ENCODE data around the gene ITPR1.

DNA sequence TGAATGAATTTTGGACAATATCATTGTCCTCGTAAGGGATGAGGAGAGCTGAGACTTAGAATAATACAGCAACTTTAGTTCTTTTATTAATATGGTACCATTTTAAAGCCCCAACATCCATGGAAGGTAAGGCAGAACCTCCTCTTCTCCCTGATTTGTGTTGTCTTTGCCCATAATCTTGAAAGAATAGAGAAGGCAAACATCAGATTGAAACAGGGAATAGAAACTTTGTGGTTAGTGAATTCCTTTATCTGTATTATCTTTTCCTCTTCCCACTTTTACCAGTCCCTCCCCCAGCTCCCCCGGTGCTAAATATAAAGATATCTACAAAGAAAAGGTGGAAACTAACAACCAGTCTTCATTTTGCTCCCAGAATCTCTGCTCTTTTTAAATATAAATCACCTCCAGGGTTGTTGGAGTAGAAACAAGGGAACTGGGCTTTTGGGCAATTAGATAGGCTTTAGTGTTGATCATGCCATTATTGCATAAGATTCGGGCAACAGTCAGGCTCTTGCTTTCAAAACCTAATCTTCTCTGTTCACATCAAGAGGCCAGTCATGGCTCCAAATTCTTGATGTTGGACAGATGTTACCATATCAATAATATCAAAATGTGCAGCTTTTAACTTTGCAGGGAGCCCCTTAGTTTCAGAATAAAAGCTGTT is 32.5 kb downstream of the ITPR1 start:
- no peak for TF ChIP-seq EZH2 (IDR thresholded peaks at IDR 0.05; ENCODE audit: low read depth)
- TF ChIP-seq, protein P1, sequence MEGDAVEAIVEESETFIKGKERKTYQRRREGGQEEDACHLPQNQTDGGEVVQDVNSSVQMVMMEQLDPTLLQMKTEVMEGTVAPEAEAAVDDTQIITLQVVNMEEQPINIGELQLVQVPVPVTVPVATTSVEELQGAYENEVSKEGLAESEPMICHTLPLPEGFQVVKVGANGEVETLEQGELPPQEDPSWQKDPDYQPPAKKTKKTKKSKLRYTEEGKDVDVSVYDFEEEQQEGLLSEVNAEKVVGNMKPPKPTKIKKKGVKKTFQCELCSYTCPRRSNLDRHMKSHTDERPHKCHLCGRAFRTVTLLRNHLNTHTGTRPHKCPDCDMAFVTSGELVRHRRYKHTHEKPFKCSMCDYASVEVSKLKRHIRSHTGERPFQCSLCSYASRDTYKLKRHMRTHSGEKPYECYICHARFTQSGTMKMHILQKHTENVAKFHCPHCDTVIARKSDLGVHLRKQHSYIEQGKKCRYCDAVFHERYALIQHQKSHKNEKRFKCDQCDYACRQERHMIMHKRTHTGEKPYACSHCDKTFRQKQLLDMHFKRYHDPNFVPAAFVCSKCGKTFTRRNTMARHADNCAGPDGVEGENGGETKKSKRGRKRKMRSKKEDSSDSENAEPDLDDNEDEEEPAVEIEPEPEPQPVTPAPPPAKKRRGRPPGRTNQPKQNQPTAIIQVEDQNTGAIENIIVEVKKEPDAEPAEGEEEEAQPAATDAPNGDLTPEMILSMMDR (conservative IDR thresholded peaks at IDR 0.05), result no peak

Measured in PC-9 (cell line).